ENCODE data around the gene PLSCR1.

- TF ChIP-seq YY1 (IDR thresholded peaks at IDR 0.05; ENCODE audit: insufficient read depth, insufficient read length) (no peak), ZNF274 (IDR thresholded peaks at IDR 0.05; ENCODE audit: low read depth, low read length) (no peak)
Measured at GRCh38 chr3:146575636-146576035, 31.2 kb upstream of the PLSCR1 start.

Data from NT2/D1 (cell line).